Parathyroid adenoma (tissue), 2 donors: Measurements from ENCODE around the gene APOBEC3F.
A peak's percentile ranks its signal among the peaks of the same experiment; 100 is the strongest.
"Not testable (repeated sequence)": the region's sequence is repeated elsewhere in the genome, so short reads cannot be mapped to it uniquely, and the experiment has no call there.

ENCODE experiments used
- H2AFZ ChIP-seq: fragments of 300-600 bp; sonication (generic); one replicate; pipeline ENCODE4 v1.7.0; 2017; ENCODE audit warnings: antibody characterized with exemption, mild to moderate bottlenecking
- H3K27ac ChIP-seq: fragments of 300-600 bp; sonication (generic); one replicate; pipeline ENCODE4 v1.7.0; 2017
- H3K27me3 ChIP-seq: fragments of 300-600 bp; sonication (generic); one replicate; pipeline ENCODE4 v1.7.0; 2017; ENCODE audit warnings: low read length; ENCODE audit not compliant: control insufficient read depth, insufficient read depth
- H3K36me3 ChIP-seq: fragments of 300-600 bp; sonication (generic); one replicate; pipeline ENCODE4 v1.7.0; 2017; ENCODE audit warnings: low read length; ENCODE audit not compliant: control insufficient read depth, insufficient read depth
- H3K4me1 ChIP-seq: fragments of 300-600 bp; sonication (generic); one replicate; pipeline ENCODE4 v1.7.0; 2017; ENCODE audit warnings: control low read depth
- H3K4me2 ChIP-seq: fragments of 300-600 bp; sonication (generic); one replicate; pipeline ENCODE4 v1.7.0; 2017; ENCODE audit warnings: low read length
- H3K4me3 ChIP-seq: fragments of 300-600 bp; sonication (generic); one replicate; pipeline ENCODE4 v1.7.0; 2017; ENCODE audit warnings: low read depth, low read length
- H3K79me2 ChIP-seq: fragments of 300-600 bp; sonication (generic); one replicate; pipeline ENCODE4 v1.7.0; 2017; ENCODE audit warnings: control low read depth
- H3K9ac ChIP-seq: fragments of 300-600 bp; sonication (generic); one replicate; pipeline ENCODE4 v1.7.0; 2017; ENCODE audit warnings: mild to moderate bottlenecking
- H3K9me3 ChIP-seq: fragments of 300-600 bp; sonication (generic); one replicate; pipeline ENCODE4 v1.7.0; 2017; ENCODE audit warnings: low read length; ENCODE audit not compliant: control insufficient read depth
- CTCF ChIP-seq: fragments of 300-600 bp; sonication (generic); IDR thresholded peaks from one replicate; pipeline ENCODE4 v1.7.0; 2017; ENCODE audit warnings: antibody characterized with exemption, mild to moderate bottlenecking
- donor health status: primary hyperparathyroidism.

APOBEC3F gene

GRCh38 chr22:39039306-39040126, 1.1 kb upstream of the APOBEC3F start:
- TF ChIP-seq CTCF: no peak
- H3K79me2 ChIP-seq: no peaks in the 10 kb centered on the region
- H3K4me3 ChIP-seq: no peak overlapping the region
- no peak overlapping the region for H3K4me2 ChIP-seq
- peaks cover 2% of the 10 kb centered on the region for H3K4me1 ChIP-seq
- no peaks in the 10 kb centered on the region for H3K9me3 ChIP-seq
- H3K27me3 ChIP-seq: no peaks in the 10 kb centered on the region
- peak overlapping the region; percentile 70 for H2AFZ ChIP-seq
- H3K9ac ChIP-seq: no peak overlapping the region
- H3K36me3 ChIP-seq: no peaks in the 10 kb centered on the region
- H3K27ac ChIP-seq: peak overlapping the region; percentile 87

GRCh38 chr22:39040155-39040537, 518 bp upstream of the APOBEC3F start:
- H3K9ac ChIP-seq, H3K79me2 ChIP-seq, H3K4me1 ChIP-seq, H3K9me3 ChIP-seq, H3K36me3 ChIP-seq, H3K4me3 ChIP-seq, H3K27me3 ChIP-seq: not testable (repeated sequence)
- H2AFZ ChIP-seq: peak overlapping the region; percentile 70
- H3K27ac ChIP-seq: peak overlapping the region; percentile 87
- H3K4me2 ChIP-seq: peak overlapping the region; percentile 35

- no peak overlapping the region for H2AFZ ChIP-seq
- H3K27ac ChIP-seq: no peak overlapping the region
- H3K4me2 ChIP-seq: no peak overlapping the region
- peaks cover 2% of the 10 kb centered on the region for H3K4me1 ChIP-seq
- no peaks in the 10 kb centered on the region for H3K27me3 ChIP-seq
- no peak overlapping the region for H3K9ac ChIP-seq
- no peaks in the 10 kb centered on the region for H3K36me3 ChIP-seq
- TF ChIP-seq CTCF: no peak
- H3K79me2 ChIP-seq: no peaks in the 10 kb centered on the region
- H3K4me3 ChIP-seq: no peak overlapping the region
- H3K9me3 ChIP-seq: no peaks in the 10 kb centered on the region
Observed at GRCh38 chr22:39041908-39042307, 1.2 kb downstream of the APOBEC3F start.

GRCh38 chr22:39043063-39043462, 2.4 kb downstream of the APOBEC3F start:
- H2AFZ ChIP-seq, H3K79me2 ChIP-seq, H3K4me2 ChIP-seq, H3K27ac ChIP-seq, H3K9me3 ChIP-seq, H3K4me3 ChIP-seq, H3K9ac ChIP-seq, H3K36me3 ChIP-seq, H3K27me3 ChIP-seq, H3K4me1 ChIP-seq: not testable (repeated sequence)

GRCh38 chr22:39045136-39045535, 4.5 kb downstream of the APOBEC3F start:
- H3K79me2 ChIP-seq, H3K4me1 ChIP-seq, H3K4me2 ChIP-seq, H3K9me3 ChIP-seq, H3K27me3 ChIP-seq, H3K27ac ChIP-seq, H2AFZ ChIP-seq, H3K36me3 ChIP-seq, H3K4me3 ChIP-seq, H3K9ac ChIP-seq: not testable (repeated sequence)

GRCh38 chr22:39049486-39049885, 8.8 kb downstream of the APOBEC3F start:
- not testable (repeated sequence) for H2AFZ ChIP-seq, H3K79me2 ChIP-seq, H3K27ac ChIP-seq, H3K4me2 ChIP-seq, H3K9ac ChIP-seq, H3K4me1 ChIP-seq, H3K9me3 ChIP-seq, H3K36me3 ChIP-seq, H3K27me3 ChIP-seq, H3K4me3 ChIP-seq

- H3K9ac ChIP-seq, H3K4me3 ChIP-seq, H3K27ac ChIP-seq, H3K4me1 ChIP-seq, H3K9me3 ChIP-seq, H3K27me3 ChIP-seq, H3K36me3 ChIP-seq, H3K79me2 ChIP-seq, H2AFZ ChIP-seq, H3K4me2 ChIP-seq: not testable (repeated sequence)
Observed at GRCh38 chr22:39051844-39052495, 11.3 kb downstream of the APOBEC3F start.
